Body of pancreas (tissue), 4 donors: ENCODE data around the gene ST14. TPM values are rescaled to one million over a fixed set of nuclear protein-coding genes. Genes with fewer than 3 reads are reported as not detected.
A peak's percentile ranks its signal among the peaks of the same experiment; 100 is the strongest.

Experiments
- ATAC-seq: fragments of 150-250 bp; one replicate; pipeline ENCODE4 v1.9.1; 2016
- DNase-seq, 4 donors: peaks; one replicate each; pipeline ENCODE4 v3.0.0-alpha.2; 2019
- H3K27ac ChIP-seq, 4 donors: fragments of 200-600 bp; sonication (generic); 1 replicate in 3 of 4; 2 replicates in 1 of 4; pipeline versions ENCODE4 v1.5.1 to v1.6.1; 2016 to 2019; ENCODE audit warnings: mild to moderate bottlenecking in 1 of 4, mixed read lengths in 1 of 4, moderate library complexity in 1 of 4
- H3K27me3 ChIP-seq, 2 donors: fragments of 200-600 bp; sonication (generic); one replicate each; pipeline ENCODE4 v1.6.0; 2016; ENCODE audit warnings: mild to moderate bottlenecking in 1 of 2
- H3K36me3 ChIP-seq, 2 donors: fragments of 200-600 bp; sonication (generic); replicated peaks in 1 of 2; 2 replicates each; pipeline ENCODE4 v1.5.1; 2016; ENCODE audit warnings: low read depth in 2 of 2; ENCODE audit not compliant: insufficient read depth in 1 of 2
- H3K4me1 ChIP-seq: fragments of 200-600 bp; sonication (generic); one replicate; pipeline ENCODE4 v1.6.0; 2016
- H3K4me3 ChIP-seq, 2 donors: fragments of 200-600 bp; sonication (generic); 1 replicate in 1 of 2; 2 replicates in 1 of 2; pipeline ENCODE4 v1.5.1; 2016 to 2019
- H3K9me3 ChIP-seq, 3 donors: fragments of 200-600 bp; sonication (generic); 1 replicate in 2 of 3; 2 replicates in 1 of 3; pipeline ENCODE4 v1.5.1; 2016
- POLR2A ChIP-seq, 3 donors: fragments of 450-650 bp; IDR thresholded peaks; one replicate each; pipeline ENCODE4 v1.6.1; 2016; ENCODE audit warnings: antibody characterized with exemption in 3 of 3, mild to moderate bottlenecking in 2 of 3
- WGBS, 2 donors: methylation state at CpG; one replicate each; pipeline ENCODE4 v1.1.5; 2017; 5-methylcytosine and 5-hydroxymethylcytosine counted together
- intact Hi-C: fragments of 100-400 bp; cut with DNase I; formaldehyde crosslinking; loops from one replicate; pipeline ENCODE4 v1.15.1; 2023
- total RNA-seq, 2 donors: library from RNA; depleted of rRNA; stranded (reverse); fragments of >200 nt; gene quantifications; one replicate each; pipeline ENCODE4 v1.1.0, GENCODE V29; 2016
- TF ChIP-seq, protein P1 (sequence below), 7 experiments: fragments of 450-650 bp in 4 of 7; fragments of 200-600 bp in 3 of 7; sonication (generic) in 3 of 7; IDR thresholded peaks; one replicate each; pipeline ENCODE4 v1.5.1; 2016 to 2019; ENCODE audit warnings: antibody characterized with exemption in 7 of 7

Gene ST14
- total RNA-seq, 2 donors from 2014 or later: 55.3 to 61.0 TPM

DNA sequence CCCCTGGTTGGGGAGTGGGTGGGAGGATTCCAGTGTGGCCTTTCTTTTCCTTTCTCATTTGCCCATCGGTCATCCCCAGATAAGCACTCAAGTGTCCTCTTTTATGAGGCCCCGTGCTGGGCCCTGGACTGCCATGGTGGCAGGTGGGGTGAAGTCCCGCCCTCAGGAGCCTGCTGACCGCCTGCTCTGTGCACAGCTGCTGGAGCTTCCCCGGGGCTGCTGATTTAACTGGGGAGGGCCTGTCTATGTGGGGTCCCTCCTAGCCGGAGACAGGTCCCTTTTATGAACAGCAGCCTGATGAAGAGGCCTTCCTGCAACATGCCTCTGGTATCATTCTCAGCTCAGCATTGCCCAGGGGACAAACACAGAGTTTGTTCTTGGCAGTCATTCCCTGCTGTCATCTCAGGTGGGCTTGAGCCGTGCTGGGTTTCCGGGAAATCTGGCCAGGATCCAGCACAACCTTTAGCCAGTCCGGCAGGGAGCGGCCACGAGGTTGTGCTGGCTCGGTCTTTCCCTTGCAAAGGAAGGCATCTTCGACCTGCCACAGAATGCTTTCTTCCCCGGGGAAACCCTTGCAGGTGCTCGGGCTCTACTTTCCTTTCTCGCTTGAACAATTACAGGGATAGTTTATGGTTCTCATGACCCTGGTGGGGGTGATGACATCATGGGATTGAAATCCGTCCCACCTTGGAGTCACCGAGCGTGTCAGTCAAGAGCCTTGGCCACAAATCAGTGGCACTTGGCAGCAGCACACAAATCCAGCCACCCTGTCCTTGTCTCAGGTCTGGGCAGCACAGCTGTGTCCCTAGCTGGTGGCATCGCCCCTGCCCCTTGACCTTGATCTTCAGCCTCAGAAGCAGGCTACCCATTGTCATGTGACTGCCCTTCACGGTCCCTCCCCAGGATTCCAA is 20.1 kb downstream of the ST14 start:
- intact Hi-C loops: no loop called here
- WGBS, 2 donors: 37 to 39% methylated on average over 9 to 21 of the region's 21 CpGs

DNA sequence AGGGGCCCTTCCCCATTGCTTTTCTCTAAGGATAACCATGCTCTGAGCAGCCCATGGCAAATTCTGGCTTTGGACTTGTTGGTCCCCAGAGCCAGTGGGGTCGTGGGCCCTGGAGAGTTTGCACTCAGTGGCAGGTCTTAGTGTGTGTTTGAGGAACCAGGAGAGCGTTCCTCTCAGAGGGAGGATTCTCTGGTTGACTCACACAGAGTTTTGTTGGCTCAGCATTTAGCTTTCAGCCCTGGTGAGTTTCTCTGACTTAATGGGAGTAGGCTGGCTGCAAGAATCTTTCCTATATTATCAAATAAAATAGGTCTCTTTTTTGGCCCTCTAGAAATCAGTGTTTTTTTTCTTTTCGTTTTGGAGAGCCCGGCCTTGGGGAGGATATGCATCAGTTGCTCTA is 20.9 kb downstream of the ST14 start:
- H3K9me3 ChIP-seq: no peaks in the 10 kb centered on the region
- 36 to 40% methylated on average over 4 of the region's 4 CpGs for WGBS, 2 donors
- H3K4me3 ChIP-seq: no peak overlapping the region
- H3K36me3 ChIP-seq: no peaks in the 10 kb centered on the region
- peaks cover 72% of the 10 kb centered on the region for H3K4me1 ChIP-seq
- H3K27me3 ChIP-seq: no peaks in the 10 kb centered on the region
- DNase-seq: peak in 1 of 4 donors; percentile 53
- TF ChIP-seq, protein P1, sequence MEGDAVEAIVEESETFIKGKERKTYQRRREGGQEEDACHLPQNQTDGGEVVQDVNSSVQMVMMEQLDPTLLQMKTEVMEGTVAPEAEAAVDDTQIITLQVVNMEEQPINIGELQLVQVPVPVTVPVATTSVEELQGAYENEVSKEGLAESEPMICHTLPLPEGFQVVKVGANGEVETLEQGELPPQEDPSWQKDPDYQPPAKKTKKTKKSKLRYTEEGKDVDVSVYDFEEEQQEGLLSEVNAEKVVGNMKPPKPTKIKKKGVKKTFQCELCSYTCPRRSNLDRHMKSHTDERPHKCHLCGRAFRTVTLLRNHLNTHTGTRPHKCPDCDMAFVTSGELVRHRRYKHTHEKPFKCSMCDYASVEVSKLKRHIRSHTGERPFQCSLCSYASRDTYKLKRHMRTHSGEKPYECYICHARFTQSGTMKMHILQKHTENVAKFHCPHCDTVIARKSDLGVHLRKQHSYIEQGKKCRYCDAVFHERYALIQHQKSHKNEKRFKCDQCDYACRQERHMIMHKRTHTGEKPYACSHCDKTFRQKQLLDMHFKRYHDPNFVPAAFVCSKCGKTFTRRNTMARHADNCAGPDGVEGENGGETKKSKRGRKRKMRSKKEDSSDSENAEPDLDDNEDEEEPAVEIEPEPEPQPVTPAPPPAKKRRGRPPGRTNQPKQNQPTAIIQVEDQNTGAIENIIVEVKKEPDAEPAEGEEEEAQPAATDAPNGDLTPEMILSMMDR (IDR thresholded peaks at IDR 0.05): no peak
- no peak for TF ChIP-seq POLR2A (IDR thresholded peaks at IDR 0.05)
- intact Hi-C loops: no loop called here
- no peak for ATAC-seq
- H3K27ac ChIP-seq: peak overlapping the region; percentile 46 to 89 (median 84)

More for the DNA sequence above, 20.1 kb downstream of the ST14 start:
- Histone ChIP-seq H3K27ac (peak overlapping the region; percentile 46 to 89 (median 84)), H3K4me3 (no peak overlapping the region), H3K9me3 (no peaks in the 10 kb centered on the region), H3K4me1 (peaks cover 72% of the 10 kb centered on the region), H3K36me3 (no peaks in the 10 kb centered on the region), H3K27me3 (no peaks in the 10 kb centered on the region)
- DNase-seq (peak; percentile 64 to 75 (median 72)), ATAC-seq (peak; percentile 57)
- peak in 1 of 3 donors; percentile 26 for TF ChIP-seq POLR2A (IDR thresholded peaks at IDR 0.05)
- TF ChIP-seq, protein P1 (IDR thresholded peaks at IDR 0.05): no peak

DNA sequence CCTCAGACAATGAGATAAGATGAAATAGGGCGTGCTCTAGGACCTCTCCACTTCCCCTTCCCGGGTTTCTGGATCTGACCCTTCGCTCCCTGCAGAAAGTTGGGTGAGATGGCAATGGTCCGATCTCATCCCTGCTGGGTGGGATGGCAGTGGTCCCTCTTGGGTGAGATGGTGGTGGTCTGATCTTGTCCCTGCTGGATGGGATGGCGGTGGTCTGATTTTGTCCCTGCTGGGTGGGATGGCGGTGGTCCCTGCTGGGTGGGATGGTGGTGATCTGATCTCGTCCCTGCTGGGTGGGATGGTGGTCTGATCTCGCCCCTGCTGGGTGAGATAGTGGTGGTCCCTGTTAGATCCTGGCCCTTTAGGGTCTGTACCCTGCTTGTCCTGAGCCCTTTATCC is 21.3 kb downstream of the ST14 start:
- ATAC-seq: no peak
- no peaks in the 10 kb centered on the region for H3K27me3 ChIP-seq
- 63 to 70% methylated on average over 4 to 7 of the region's 8 CpGs for WGBS, 2 donors
- intact Hi-C loops: no loop called here
- no peaks in the 10 kb centered on the region for H3K9me3 ChIP-seq
- H3K4me1 ChIP-seq: peaks cover 72% of the 10 kb centered on the region
- TF ChIP-seq POLR2A (IDR thresholded peaks at IDR 0.05): no peak
- TF ChIP-seq, protein P1 (IDR thresholded peaks at IDR 0.05): no peak
- H3K27ac ChIP-seq: peak overlapping the region; percentile 72 to 89 (median 84)
- no peak for DNase-seq
- H3K36me3 ChIP-seq: no peaks in the 10 kb centered on the region
- no peak overlapping the region for H3K4me3 ChIP-seq

DNA sequence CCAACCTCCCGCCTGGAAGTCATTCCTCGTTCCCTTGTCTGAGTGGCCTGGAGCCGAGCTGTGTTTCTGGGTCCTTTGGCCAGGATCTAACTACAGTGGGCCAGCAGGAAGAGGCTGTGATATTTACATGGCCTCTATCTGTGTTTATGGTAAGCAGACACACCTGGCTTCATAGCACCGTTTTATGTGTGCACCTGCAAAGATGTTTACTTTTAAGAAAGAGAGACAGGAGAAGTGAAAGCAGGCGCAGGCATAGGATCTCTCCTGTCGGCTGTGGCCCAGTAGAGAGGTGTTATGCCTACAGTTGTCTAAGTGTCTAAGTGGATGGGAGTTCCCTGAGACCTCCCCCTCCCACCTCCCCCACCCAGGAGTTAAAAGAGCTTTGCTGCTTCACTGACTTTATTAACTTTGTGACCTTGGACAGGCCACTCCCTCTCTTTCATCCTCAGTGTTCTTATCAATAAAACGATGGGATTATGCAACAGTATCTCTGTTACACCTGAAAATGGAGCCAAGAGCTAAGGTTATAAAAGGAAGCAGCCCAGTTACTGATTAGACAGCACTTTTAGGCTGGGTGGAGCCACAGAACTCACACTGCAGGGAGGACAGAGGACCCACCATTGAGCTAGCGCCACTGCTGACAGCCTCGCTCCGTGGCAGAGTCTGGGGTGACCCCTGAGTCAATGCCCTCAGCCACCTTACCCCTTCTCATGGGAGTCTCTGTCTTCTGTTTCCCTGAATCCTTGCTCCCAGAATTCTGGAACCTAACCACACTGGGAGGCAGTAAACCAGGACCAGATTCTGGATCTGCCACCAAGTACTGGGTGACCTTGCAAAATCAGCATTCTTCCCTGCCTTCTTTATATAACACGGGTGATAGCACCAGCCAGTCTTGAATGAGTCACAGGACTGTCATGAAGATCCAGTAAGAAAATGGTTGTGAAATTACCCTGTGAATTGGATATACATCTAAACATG is 22.0 kb downstream of the ST14 start:
- H3K4me3 ChIP-seq: no peak overlapping the region
- no peaks in the 10 kb centered on the region for H3K27me3 ChIP-seq
- intact Hi-C loops: no loop called here
- H3K36me3 ChIP-seq: no peaks in the 10 kb centered on the region
- WGBS, 2 donors: 6 to 12% methylated on average over 11 of the region's 11 CpGs
- DNase-seq (peak; percentile 61 to 85 (median 69)), ATAC-seq (peak; percentile 86)
- H3K9me3 ChIP-seq: no peaks in the 10 kb centered on the region
- H3K4me1 ChIP-seq: peaks cover 72% of the 10 kb centered on the region
- H3K27ac ChIP-seq: peak overlapping the region; percentile 72 to 89 (median 84)
- peak in 2 of 3 donors; percentile 35 to 39 for TF ChIP-seq POLR2A (IDR thresholded peaks at IDR 0.05)
- TF ChIP-seq, protein P1 (IDR thresholded peaks at IDR 0.05): no peak
